Eye (tissue), 1 donor: ENCODE data around the gene PISD.

Experiments
- DNase-seq: peaks from one replicate; pipeline ENCODE4 v3.0.0-alpha.2; 2015

The PISD gene

GRCh38 chr22:31623592-31624304 is 38.3 kb downstream of the PISD start:
- DNase-seq: peak; percentile 37

- DNase-seq: no peak
These were observed 39.0 kb downstream of the PISD start for GRCh38 chr22:31622980-31623379.

GRCh38 chr22:31621507-31622124 is 40.4 kb downstream of the PISD start:
- DNase-seq: no peak

- no peak for DNase-seq
These were observed 41.1 kb downstream of the PISD start for GRCh38 chr22:31620756-31621480.

GRCh38 chr22:31619611-31620300 is 42.3 kb downstream of the PISD start:
- no peak for DNase-seq

GRCh38 chr22:31618471-31619176 is 43.4 kb downstream of the PISD start:
- no peak for DNase-seq

GRCh38 chr22:31618057-31618456 is 44.0 kb downstream of the PISD start:
- no peak for DNase-seq

GRCh38 chr22:31616315-31616980 is 45.6 kb downstream of the PISD start:
- no peak for DNase-seq

- peak; percentile 38 for DNase-seq
These were observed 46.1 kb downstream of the PISD start for GRCh38 chr22:31615940-31616314.

- DNase-seq: no peak
These were observed 46.5 kb downstream of the PISD start for GRCh38 chr22:31615491-31615860.

- no peak for DNase-seq
These were observed 47.1 kb downstream of the PISD start for GRCh38 chr22:31614781-31615490.

GRCh38 chr22:31613904-31614296 is 48.1 kb downstream of the PISD start:
- no peak for DNase-seq

GRCh38 chr22:31613286-31613903 is 48.6 kb downstream of the PISD start:
- DNase-seq: no peak

GRCh38 chr22:31612891-31613285 is 49.1 kb downstream of the PISD start:
- DNase-seq: no peak

- no peak for DNase-seq
These were observed 50.8 kb downstream of the PISD start for GRCh38 chr22:31611061-31611760.

GRCh38 chr22:31610611-31611010 is 51.4 kb downstream of the PISD start:
- no peak for DNase-seq

- DNase-seq: no peak
These were observed 52.3 kb downstream of the PISD start for GRCh38 chr22:31609716-31610115.

- no peak for DNase-seq
These were observed 54.3 kb downstream of the PISD start for GRCh38 chr22:31607696-31608095.

- no peak for DNase-seq
These were observed 56.0 kb downstream of the PISD start for GRCh38 chr22:31605851-31606585.
